K562 (cell line): Measurements from ENCODE around the gene CALHM1. TPM values are rescaled to one million over a fixed set of nuclear protein-coding genes. Genes with fewer than 3 reads are reported as not detected.

Experiments
- EP300 ChIP-seq: IDR thresholded peaks from 2 replicates; pipeline ENCODE4 v1.6.1; 2012; ENCODE audit warnings: low read length, improper control_type of control experiment
- FOXK2 ChIP-seq, 2 experiments: fragments of 450-650 bp; IDR thresholded peaks in 1 of 2; conservative IDR thresholded peaks in 1 of 2; 2 replicates each; pipeline ENCODE4 v1.6.1; 2016; ENCODE audit warnings: low read depth in 2 of 2, mild to moderate bottlenecking in 1 of 2
- MCM7 ChIP-seq, 2 experiments: fragments of 450-650 bp; IDR thresholded peaks; 2 replicates each; pipeline ENCODE4 v1.6.1; 2016 to 2018
- MGA ChIP-seq: fragments of 450-650 bp; IDR thresholded peaks from 2 replicates; pipeline ENCODE4 v1.6.1; 2016; ENCODE audit warnings: mild to moderate bottlenecking, moderate library complexity
- RNF219 ChIP-seq: fragments of 250-450 bp; sonication (Bioruptor Pico); IDR thresholded peaks from 2 replicates; pipeline ENCODE4 v1.5.0; 2022; ENCODE audit warnings: mild to moderate bottlenecking
- TAL1 ChIP-seq: fragments of 450-650 bp; IDR thresholded peaks from 2 replicates; pipeline ENCODE4 v1.6.1; 2016; ENCODE audit warnings: mild to moderate bottlenecking
- ZNF140 ChIP-seq: fragments of 250-450 bp; sonication (Bioruptor Pico); IDR thresholded peaks from 2 replicates; pipeline ENCODE4 v1.8.0; 2021; ENCODE audit warnings: moderate library complexity, mild to moderate bottlenecking, inconsistent platforms
- ZNF583 ChIP-seq: fragments of 250-450 bp; sonication (Bioruptor Pico); IDR thresholded peaks from 2 replicates; pipeline ENCODE4 v1.4.0; 2020
- polyA plus RNA-seq, 8 experiments: library from polyadenylated mRNA; depleted of rRNA in 4 of 8; stranded (reverse) in 5 of 8; unstranded in 3 of 8; fragments of >200 nt; fragmentation: Nextera tagmentation in 2 of 8; fragmentation: Illumina TruSeq in 1 of 8; extraction: Ambion mirVana in 2 of 8; extraction: Trizol in 1 of 8; gene quantifications; 2 replicates each; pipeline versions ENCODE4 v1.2.1 to v1.2.3, GENCODE V29; 2011 to 2014; ENCODE audit warnings: inconsistent platforms in 1 of 8, missing spikeins in 1 of 8
- total RNA-seq, 7 experiments: library from RNA; depleted of rRNA in 6 of 7; stranded (reverse); fragments of >200 nt in 6 of 7; fragmentation: Illumina TruSeq in 2 of 7; extraction: Trizol in 2 of 7; gene quantifications; 2 replicates each; pipeline versions ENCODE4 v1.2.1 to v1.2.3, GENCODE V29; 2011 to 2021; ENCODE audit warnings: low replicate concordance in 1 of 7

CALHM1 gene
- total and polyA plus RNA-seq, 9 of the 15 experiments (the other 6 are each of a cell fraction or from before 2014, with no cell fraction given) = 0.03 TPM; not detected in 8

- TF ChIP-seq MGA (no peak), EP300 (no peak), TAL1 (no peak), ZNF140 (CRISPR knock-in tag) (no peak), MCM7 (IDR thresholded peaks at IDR 0.05) (no peak), RNF219 (CRISPR knock-in tag) (no peak), FOXK2 (conservative IDR thresholded peaks at IDR 0.05 in 1 of 2, IDR thresholded peaks at IDR 0.05 in 1 of 2; ENCODE audit: low read depth in 2 of 2) (no peak), ZNF583 (CRISPR knock-in tag) (no peak)
Measured at GRCh38 chr10:103452506-103453230, 6.0 kb downstream of the CALHM1 start (continued).
